HG03175 (cell line): Measurements from ENCODE around the gene PCDH8.
"Not testable (repeated sequence)": the region's sequence is repeated elsewhere in the genome, so short reads cannot be mapped to it uniquely, and the experiment has no call there.

ENCODE experiments used
- ATAC-seq: cut with Tn5 transposase; IDR thresholded peaks from one replicate; pipeline ENCODE4 v1.9.1; 2021; ENCODE audit warnings: mild to moderate bottlenecking, moderate library complexity; ENCODE audit not compliant: unreplicated experiment

The PCDH8 gene

DNA sequence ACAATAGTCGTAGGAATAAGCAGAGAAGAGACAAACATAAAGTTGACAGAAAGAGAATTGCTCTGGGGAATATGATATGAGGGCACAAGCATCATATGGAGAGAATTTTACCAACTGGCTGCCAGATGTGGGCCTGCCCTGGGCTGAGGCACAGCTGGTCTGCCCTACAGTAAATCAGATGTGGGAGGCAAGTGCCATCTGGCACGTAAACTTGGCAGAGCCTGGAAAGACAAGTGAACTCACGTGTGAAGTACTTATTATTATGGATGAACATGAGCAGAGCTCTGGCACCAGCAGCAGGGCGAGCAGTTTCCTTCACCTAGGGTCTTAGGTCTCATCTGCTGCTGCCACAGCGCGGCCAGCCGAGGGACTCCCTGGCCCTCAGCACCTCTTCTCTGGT is 20.6 kb downstream of the PCDH8 start:
- ATAC-seq: no peak

DNA sequence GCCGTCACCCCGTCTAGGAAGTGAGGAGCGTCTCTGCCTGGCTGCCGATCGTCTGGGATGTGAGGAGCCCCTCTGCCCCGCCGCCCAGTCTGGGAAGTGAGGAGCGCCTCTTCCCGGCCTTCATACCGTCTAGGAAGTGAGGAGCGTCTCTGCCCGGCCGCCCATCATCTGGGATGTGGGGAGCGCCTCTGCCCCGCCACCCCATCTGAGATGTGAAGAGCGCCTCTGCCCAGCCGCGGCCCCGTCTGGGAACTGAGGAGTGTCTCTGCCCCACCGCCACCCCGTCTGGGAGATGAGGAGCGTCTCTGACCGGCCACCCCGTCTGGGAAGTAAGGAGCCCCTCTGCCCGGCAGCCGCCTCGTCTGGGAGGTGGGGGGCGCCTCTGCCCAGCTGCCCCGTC is 30.6 kb downstream of the PCDH8 start:
- ATAC-seq: not testable (repeated sequence)

DNA sequence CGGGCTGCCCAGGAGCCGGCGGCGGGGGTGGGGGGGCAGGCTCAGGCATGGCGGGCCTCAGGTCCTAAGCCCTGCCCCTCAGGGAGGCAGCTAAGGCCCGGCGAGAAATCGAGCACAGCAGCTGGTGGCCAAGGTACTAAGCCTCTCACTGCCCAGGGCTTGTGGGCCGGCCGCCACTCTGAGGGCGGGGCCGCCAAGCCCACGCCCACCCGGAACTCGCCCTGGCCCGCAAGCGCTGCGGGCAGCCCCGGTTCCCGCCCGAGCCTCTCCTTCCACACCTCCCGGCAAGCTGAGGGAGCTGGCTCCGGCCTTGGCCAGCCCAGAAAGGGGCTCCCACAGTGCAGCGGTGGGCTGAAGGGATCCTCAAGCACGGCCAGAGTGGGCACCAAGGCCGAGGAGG is 33.1 kb downstream of the PCDH8 start:
- ATAC-seq: no peak

DNA sequence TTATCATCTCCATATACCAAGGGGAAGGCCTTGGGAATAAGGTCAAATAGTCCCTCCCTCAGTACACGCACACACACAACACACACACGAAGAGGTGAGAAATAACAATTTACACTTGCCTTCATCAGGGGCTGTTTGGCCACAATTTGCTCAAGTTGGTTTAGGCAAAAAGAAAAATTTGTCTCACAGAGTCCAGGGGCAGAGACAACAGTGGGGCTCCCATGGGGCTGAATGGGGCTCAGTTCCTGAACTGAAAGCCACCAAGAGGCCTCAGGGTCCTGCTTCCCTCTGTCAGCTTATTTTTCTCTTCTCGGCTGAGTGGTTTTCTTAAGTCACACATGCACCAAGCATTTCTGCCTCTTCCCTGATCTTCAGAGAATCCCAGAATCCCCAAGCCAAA is 35.5 kb downstream of the PCDH8 start:
- no peak for ATAC-seq

DNA sequence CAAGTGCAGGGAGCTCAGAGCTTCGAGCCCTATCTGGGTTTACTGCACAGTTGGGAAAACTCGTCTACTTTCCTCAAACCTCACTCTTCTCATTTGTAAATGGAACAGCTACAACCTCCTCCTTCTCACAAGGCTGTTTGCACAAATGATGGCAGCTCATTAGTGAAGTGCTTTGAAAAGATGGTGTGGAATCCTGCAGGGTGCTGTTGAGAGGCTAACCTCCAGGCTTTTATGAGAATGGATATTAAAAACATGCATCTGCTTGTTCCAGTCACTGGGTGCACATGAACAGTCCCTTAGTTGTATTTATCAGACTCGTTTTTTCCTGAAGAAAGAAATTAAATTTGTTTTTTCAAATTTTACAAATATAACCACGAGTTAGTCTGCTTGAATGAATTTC is 36.6 kb downstream of the PCDH8 start:
- ATAC-seq: no peak

DNA sequence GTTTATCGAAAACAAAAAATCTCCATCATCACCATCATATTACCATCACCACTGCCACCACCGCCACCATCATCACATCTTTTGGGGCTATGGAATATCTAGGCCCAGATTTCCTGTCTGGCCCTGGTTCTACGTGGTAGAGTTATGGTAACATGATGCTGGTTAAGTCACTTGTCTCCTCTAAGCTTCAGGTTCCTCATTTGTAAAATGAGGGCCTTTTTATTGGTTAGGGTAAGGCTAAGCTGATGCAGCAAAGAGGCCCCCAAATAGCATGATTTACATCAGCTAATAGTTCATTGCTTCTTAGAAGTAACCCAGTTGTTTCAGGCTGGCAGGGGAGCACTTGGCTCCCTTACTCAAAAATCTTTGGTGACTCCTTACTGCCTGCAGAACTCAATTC is 37.9 kb downstream of the PCDH8 start:
- ATAC-seq: no peak

DNA sequence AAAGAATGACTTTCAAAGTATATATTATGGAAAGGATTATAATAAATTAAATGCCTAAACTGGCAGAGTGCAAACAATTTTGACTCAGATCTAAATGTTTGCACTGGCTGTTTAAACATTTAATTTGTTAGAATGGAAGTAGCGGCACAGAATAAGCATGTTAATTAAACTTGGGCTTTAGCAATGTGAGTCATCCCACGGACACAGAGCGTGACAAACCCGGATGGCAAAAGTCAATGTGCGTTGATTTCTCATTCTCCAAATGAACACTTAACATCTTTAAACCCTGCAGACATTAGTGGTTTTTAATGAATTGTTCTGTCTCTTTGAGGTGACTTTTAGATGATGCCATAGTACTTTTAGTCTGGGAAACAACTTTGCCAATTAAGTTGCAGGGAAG is 38.4 kb downstream of the PCDH8 start:
- no peak for ATAC-seq

DNA sequence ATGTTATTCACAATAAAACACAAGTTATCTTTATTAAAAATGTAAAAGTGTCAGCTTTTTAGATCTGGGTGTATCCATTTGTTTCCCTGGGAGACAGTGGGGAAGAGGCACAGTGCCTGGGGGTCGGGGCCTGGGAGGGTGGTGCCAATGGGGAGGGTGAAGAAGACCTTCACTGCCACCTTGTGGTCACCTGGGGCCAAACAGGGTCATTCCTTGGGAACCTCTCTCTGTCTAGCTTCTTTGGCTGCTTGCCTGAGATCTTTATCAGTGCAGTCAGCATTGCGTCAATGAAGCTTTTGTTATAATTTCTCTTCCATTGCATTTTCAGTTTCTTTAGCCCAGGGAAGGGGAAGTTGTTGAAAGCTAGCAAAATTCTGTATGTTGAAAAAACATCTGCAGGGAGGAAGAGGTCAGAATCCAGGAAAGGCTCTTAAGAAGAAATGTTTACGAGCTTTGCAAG is 39.1 kb downstream of the PCDH8 start:
- peak; percentile 76 for ATAC-seq

DNA sequence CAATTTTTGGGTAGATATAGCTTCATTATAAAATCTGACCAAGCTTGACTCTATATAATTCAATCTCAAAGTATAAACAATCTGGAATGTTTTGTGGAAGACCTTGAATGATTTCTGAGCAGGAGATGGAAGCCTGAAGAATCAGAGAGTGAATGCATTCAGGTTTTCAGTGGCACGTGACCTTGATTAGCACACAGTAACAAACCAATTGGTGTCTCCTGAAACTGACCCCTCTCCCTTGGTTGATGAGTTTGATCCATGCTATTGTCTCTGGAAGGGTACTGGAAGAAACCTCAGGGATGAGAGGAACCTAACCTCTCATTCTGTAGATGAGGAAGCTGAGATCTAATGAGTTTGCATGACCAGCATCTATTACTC is 39.6 kb downstream of the PCDH8 start:
- no peak for ATAC-seq

DNA sequence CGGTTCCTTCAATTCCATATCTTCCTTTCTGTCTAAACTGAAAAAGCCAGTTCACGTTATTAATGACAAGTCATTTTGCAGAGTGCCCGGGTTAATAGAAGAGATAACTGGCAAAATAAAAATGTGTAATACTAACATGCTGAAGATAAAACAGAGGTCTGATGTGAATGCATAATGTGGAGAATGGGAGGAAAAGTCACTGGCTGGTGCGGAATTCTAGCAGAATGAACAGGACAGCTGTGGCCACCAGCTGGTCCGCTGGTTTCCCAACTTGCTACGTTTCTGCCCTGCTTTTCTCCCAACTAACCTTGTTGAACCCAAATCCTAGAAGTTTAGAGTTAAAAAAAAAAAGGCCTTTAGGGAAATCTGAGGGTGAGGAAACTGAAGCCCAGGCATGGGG is 42.4 kb downstream of the PCDH8 start:
- ATAC-seq: no peak

DNA sequence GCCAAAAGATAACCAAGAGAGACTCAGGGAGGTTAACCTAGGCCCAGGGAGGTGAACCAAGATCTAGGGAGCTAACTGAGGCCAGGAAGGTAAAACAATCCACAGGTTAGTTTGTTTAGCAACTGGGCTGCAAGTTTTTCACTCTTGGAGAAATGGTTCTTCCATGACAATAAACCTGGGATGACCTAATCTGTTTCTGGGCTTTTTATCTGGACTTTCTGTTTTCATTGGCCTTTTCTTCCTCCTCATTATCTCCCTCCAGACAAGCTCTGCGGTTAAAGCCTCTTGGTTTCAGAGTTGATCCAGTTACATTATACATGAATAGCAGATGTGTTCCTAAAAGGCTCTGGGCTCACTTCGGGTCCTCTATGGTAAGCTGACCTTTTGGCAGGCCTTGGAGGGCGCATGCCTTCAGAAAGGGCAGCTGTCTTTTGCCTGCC is 44.2 kb downstream of the PCDH8 start:
- no peak for ATAC-seq

DNA sequence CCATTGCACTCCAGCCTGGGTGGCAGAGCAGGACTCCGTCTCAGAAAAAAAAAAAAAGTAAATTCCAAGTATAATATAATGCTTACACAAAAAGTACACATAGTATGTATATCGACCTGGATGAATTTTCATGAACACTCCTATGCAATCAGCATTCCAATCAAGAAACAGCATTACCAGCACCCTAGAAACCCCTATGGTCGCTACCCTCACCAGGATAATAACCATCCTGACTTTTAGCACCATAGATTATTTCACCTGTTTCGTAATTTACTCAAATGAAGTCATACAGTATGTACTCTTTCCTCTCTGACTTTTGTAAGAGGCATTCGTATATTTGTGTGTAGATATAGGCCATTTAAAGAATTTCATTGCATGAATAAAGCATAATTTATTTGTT is 47.6 kb downstream of the PCDH8 start:
- ATAC-seq: no peak

DNA sequence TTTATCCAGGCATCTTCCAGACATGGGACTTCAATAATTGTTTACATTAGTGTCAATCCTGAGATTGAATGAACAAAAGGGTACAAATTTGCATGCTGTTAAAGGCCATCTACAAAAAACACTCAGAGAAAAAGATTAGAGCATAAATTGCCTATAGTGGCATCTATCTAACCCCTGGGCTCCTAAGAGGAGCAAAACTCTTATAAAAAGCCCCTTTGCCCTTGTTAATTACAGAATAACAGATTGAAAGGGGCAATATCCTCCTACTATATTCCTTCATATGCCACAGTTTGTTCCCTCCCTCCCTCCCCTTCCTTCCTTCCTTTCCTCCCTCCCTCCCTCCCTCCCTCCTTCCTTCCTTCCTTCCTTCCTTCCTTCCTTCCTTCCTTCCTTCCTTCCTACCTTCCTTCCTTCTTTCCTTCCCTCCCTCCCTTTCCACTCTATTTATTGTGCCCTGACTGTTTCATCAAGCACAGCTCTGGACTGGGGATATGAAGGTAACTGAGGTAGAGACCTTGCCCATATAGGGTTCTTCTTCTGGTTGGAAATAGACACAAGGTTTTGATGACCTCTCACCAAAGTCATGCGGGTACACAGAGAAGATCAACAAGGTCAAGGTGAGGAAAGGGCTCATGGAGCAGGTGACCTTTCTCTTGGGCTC is 49.5 kb downstream of the PCDH8 start:
- ATAC-seq: no peak

DNA sequence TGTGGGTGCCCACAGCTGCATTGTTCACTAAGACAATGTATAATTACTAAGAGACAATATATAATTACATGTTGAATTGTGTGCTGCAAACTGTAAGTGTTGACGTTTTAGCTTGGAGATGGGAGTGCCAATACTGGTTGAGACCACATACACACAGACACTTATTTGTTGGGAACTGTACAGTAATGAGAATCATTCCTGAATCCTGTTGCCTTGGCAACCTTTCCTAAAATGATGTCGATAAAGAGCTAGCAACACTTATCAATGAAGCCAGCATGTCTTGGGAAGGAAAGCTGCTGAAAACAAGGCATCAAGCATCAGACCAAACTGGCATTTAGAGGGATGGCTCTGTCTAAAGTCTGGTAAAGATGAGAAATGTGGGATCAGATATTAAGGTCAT is 51.3 kb downstream of the PCDH8 start:
- ATAC-seq: no peak

DNA sequence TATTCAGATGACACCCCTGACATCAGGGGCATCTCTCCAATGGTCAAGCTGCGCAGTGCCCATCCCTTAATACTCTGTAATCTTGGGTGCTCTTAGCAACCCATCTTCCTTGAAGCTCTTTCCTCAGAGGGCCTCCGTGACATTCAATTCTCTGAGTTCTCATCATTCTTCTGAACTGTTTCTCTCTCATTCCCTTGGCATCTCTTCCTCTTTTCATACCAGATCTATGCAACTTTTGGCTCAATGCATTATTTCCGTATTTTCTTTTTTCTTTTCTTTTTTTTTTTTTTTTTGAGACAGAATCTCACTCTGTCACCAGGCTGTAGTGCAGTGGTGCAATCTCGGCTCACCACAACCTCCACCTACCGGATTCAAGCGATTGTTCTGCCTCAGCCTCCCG is 53.9 kb downstream of the PCDH8 start:
- no peak for ATAC-seq

DNA sequence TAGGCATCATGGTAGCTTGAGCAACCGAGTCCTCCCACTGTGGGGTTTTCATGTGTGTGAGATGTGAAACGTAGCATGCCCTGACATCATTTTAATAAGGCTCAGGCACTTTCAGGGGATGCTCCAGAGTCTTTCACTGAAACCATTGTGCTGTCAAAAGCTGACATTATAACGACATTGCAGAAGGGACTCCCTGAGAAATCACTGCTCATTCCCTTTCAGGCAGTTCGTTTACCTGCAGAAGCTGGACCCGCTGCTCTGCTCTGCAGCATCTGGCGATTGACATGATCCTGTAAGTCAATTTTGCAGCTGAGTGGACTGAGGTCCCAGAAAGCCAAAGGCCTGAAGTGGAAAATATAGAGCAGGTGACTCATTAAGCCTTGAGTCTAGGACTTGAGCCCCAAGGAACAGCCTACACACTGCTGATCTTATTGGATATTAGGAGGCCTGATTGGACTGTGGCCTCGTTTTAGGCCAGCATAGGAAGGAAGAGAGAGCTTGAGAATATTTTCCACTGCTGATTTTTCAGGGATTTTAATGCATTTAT is 54.9 kb downstream of the PCDH8 start:
- no peak for ATAC-seq
